ENCODE data around the gene WEE2.
"Not testable (repeated sequence)": the region's sequence is repeated elsewhere in the genome, so short reads cannot be mapped to it uniquely, and the experiment has no call there.

Gene WEE2

DNA sequence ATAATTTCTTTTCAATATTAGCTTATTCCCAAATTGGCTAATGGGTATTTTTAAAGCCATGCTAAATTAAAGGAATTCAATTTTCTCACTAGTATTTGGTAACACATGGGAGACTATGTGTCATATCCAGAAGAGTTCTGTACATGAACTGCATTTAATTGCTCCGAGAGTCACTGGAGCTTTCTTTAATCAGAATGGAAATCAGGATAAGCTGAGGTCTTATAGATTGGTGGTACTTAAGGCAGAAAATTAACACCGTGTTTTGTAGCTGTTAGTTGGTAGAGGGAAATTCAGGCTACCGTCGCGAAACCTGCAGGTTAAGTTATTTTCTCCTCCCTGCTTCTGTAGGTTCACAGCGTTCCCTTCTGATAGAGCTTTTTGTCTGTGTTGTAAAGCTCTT is at the start of gene WEE2:
Gene WEE2, plus strand, starts transcription at position 3 of the 400 bp plus-strand sequence. CDS start 406 bp downstream, outside the sequence.
- DNase-seq (ENCODE audit: low spot score) = no peak

DNA sequence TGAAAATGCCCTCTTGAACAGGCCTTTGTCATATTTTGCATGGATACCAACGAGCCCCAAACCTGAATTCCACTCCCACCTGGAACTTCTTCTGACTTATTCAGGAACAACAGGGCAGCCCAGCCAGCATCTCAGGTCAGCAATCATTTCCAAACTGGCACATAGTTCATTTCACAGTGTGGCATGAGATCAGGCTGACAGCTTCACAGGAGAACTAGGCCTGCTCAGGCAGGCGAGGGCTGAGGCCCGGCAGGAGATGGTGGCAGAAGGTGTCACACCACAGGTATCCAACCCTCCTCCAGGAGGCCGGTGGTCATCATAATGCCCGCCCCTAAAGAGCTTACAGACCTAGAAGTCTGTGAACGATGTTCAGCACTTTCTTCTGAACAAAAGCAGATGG is 48.7 kb upstream of the WEE2 start:
- peak; percentile 86 for DNase-seq (ENCODE audit: low spot score)

DNA sequence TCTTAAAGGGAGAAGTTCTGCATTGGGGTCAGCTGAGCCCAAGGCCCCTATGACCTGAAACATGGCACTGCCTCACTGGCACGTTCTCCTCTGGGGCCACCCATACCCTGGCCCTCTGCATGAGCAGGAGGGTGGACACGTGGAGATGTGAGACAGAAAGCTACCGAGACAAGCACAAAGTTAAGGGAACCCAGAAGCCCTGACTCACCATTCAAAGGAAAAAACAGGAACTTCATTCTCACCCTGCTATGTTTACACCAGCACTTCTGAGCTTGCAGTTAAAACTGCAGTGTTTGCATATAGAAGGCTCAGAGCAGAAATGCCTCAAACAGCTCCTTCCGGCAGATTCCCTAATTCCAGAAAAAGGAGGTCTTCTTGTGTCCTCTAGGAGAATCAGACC is 47.9 kb upstream of the WEE2 start:
- no peak for DNase-seq (ENCODE audit: low spot score)

DNA sequence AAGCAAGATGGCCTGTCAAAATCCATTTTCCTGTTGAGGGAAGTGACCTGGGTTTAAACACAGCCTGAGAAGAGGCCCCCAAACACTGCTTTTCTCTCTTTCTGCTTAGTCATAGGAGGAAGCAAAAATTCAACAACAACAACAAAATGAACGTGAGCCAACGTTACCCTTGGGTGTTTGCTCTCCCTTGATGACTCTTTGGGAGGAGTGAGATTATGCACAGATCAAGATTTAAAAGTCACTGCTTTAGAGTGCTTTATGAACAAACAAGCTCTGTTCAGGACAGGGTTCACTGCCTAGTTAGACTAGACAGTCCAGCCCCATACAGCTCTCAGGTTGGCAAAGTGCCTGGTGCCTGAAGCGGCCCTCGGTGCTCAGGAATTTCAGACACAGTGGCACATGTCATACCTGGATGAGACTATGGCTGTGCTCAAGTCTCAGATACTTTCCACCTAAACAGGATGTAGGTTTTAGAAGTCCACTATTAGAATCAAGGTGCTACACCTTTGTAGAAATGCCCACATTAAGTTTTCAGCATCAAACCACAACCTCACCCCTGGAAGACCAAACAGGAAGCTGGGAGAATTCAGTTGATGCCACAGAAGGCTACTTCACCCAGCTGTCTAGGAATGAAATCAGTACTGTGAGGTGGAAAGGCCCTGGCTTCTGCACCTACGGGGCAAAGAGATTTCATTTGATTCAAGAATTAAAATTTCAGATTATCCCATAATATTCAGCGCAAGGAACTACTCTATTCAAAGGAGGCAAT is 44.9 kb upstream of the WEE2 start:
- DNase-seq (ENCODE audit: low spot score) = no peak

DNA sequence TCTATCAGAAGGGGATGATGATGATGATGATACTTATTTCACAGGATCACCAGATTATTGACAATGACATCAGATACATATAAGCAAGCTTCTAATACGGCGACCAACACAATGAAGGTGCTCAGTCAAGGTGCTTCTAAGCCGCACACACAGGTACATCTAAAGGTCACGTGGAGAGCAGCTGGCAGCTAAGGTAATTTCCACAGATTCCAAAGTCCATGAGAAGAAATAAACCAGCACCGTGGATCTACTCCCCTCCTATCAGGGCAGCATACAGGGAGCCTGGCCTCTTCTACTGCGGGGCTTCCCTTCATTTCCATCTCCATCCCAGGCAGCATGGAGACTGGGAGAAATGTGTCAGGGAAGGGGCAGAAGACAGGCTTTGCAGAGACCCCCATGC is 43.7 kb upstream of the WEE2 start:
- DNase-seq (ENCODE audit: low spot score) = no peak

DNA sequence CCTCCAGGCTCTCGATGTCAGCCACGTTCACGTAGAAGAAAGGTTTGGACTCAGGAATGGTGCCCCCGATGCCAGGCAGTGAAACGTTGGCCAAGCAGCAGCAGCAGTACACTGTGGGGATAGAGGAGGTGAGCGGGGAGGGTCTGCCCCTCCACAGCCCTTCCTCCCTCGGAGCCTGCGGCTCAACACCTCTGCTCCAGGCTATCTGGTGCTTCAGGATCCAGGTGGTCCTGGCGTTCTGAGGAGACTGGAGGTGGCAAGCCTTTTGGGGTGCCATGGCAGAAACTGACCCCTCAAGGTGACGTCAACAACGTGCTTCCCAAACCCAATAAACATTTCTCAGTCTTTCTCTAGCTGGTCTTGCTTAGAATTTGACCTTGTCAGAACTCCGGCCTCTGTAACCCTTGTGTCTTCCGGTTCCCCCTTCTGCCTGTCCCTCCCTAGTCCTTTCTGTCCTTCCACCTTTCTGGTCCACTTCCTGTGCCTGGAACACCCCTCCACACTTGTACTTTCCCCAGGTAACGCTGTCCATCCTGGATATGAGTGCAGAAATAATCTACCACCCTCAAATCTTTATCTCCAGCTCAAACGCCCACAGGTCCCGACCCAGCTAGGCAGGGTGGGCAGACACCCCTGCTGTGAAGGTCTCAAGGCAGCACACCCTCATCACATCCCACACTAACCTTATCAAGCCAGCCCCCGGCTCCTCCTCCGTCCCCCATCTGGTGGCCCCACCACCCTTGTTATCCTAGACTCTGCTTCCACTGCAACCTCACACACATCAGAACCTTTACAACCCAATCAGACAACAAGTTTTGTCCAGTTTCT is 42.7 kb upstream of the WEE2 start:
- no peak for DNase-seq (ENCODE audit: low spot score)

DNA sequence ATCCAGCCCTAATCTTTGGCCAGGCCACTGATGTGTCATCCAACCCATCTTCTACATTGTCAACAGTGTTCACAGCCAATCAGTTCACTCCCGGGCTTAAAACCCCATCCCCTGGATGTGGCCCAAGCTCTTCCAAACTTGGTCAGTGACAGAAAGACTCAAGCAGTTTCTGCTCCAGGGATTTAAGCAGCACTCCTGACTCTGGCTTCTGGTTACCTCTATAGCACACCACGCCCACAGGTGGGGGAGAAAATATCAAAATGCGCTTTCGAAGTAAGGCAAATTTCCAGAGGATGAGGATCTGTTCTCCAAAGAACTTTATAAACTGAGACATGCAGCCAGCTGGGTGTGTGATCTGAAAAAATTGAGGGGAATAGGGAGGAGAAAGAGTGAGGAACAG is 42.1 kb upstream of the WEE2 start:
- DNase-seq (ENCODE audit: low spot score) = no peak

DNA sequence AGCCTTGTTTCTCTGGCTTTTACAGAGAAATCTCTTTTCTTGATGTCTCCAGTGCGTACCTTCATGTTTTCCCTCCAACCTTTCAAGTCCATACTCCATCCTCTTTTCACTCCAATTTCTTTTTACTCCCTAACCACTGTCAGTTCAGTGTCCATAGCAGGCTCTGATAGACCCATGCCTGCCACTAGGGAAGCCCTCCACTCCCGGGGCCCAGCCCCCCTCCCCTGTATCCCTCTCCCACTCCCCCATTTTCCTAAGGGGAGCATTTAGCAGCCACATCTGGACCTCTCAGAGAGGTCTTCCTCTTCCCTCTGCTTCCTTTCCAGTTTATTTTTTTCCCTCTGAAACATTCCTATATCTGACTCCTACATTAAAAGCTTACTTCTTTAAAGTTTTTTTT is 39.3 kb upstream of the WEE2 start:
- DNase-seq (ENCODE audit: low spot score) = no peak

DNA sequence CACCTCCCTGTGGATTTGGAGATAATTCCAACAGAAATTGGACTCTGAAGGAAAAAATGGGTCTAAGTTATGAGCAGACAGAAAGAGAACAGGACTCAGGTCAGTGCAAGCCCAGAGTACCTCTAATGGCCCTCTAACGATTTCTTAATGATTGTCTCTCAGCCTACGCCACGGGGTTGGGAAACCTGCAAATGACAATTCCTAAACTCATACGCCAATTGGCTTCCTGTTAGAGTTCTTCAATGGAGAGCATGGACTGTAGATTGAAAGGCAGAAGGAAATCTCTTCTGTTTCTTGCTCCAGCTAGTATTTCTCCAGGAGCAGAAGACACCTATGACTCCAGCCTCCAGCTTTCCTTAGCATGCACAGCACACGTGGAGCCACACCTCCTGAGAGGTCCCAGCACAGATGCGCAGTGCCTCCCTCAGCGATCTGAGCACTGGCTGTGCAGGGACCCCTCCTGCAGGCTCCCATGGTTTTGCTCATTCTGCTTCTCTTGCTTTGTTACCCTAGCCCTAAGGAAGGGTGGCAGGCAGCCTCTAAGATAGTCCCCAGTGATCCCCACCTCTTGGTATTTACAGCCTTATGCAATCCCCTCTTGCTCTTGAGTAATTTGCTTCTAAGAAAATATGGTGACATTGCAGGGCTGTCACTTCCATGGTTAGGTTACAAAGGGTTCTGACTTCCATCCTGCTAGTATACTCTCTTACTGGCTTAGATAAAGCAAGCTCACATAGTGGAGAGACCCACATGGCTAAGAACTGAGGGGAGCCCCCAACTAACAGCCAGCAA is 36.3 kb upstream of the WEE2 start:
- DNase-seq (ENCODE audit: low spot score) = no peak

DNA sequence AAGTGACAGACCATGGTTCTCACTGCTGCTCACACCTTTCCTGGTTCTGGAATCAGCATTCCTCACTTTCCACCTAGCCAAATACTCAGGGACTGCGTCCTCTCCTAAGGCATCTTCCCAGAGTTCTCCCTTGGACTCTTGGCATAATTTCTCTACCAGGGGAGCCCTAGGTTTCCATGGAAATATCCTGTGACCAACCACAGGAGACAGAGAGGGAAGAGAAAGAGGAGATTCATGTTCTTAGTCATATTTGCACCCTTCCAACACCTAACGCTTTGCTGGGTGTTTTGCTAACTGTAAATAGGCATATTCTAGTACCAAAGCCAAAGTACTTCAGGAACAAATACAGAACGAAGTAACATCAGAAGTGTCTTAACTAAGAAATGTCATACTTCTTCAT is 34.8 kb upstream of the WEE2 start:
- DNase-seq (ENCODE audit: low spot score) = no peak

DNA sequence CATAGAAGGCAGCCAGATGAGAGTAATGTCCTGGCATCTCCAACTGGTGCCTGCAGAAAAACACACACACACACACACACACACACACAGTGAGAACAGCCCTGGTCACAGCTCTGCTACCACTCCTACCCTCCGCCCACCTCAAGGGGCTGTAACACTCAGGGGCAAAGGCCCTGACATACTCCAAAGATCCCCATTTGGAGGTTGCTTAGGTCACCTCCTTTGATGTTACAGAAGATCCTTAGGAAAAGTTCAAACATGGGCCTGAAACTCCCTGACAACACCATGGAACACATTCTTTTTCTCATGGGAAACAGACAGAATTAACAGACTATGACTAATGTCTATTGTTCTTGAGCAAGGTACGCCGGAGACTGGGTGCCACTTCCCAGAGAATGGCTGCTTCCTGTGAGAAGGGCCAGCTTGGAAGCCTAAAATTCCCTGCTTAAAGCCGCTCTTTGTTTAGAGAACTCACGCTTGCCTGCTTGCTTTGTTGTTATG is 33.9 kb upstream of the WEE2 start:
- DNase-seq (ENCODE audit: low spot score) = no peak

DNA sequence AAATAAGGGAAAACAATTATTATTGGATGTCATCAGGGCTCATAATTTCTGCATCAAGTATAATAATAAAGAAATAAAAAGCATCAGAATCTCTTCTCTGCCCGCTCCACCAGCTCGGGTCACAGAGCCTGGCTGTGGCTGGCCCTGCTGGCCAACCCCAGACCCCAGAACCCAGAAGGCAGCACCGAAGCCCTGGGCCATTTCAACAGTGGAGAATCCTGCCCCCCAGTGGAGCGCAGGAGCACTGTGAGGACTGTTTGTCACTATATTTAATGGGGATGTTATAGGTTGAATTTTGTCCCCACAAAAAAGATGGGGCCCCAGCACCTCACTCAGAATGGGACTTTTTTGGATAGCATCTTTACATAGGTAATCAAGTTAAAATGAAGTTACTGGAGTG is 33.5 kb upstream of the WEE2 start:
- DNase-seq (ENCODE audit: low spot score) = no peak

DNA sequence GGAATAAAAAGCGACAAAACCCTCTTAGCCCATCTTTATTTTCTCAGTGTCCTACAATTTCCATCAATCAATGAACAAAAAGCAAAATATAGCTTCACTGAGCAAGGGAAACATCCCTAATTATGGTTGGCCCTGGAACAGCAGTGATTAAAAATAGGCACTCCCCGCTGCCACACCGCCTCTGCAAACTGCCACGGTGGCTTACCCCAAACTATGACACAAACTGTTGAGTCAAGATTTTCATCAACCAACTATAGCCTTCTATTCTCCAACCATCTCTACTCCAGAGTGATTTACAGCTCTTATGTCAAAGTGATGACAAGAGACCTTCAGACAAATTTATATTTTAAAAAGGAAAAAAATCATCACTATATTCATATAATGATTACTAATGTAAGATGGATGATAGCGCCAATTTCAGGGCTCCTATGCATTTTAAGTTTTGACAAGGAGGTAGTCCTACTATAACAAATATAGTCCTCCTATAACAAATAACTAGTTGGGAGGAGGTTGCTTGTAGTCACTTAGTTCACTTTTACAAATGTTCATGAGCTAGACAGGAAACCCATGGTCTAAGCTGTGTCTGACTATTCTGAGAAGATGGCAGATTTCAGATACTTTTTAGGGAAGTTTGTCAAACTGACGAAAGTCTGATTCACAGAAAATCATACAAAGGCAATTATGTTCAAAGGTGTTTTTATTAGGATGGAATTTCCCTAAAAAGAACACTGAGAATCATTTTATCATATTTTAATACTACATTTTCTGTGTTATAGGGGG is 32.5 kb upstream of the WEE2 start:
- no peak for DNase-seq (ENCODE audit: low spot score)

DNA sequence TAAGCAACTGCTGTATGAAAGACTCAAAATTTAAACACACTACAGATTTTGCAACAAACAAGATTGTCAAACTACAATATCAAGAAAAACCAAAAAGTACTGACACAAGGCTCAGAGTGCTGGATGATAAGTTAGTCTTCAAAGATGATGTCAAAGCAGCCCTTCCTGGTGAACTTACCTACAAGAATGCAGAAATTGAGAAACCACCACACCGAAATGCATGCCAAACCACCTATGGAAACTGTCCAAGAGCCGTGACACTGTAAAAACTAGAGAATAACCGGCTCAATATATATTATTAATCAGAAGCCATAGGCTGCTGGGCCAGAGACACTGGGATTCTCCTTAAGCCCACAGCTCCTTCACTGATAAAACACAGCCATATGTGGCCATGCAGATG is 31.5 kb upstream of the WEE2 start:
- no peak for DNase-seq (ENCODE audit: low spot score)

DNA sequence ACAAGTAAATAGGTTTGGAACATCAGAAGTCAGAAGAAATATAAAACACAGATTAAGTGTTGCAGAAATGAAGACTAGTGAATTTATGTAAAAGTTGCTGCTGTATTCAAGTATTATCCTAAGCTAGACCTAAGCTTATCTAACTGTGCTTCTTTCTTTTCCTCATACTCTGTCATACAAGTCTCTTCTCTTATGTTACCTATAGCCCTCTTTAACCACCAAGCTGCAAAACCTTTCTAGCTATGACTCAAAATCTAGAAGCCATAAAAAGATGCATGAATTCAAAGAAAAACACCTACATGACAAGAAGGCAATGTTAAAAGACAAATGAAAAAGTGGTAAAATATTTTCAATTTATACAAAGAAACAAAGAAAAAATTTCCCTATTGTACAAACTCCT is 29.1 kb upstream of the WEE2 start:
- no peak for DNase-seq (ENCODE audit: low spot score)

DNA sequence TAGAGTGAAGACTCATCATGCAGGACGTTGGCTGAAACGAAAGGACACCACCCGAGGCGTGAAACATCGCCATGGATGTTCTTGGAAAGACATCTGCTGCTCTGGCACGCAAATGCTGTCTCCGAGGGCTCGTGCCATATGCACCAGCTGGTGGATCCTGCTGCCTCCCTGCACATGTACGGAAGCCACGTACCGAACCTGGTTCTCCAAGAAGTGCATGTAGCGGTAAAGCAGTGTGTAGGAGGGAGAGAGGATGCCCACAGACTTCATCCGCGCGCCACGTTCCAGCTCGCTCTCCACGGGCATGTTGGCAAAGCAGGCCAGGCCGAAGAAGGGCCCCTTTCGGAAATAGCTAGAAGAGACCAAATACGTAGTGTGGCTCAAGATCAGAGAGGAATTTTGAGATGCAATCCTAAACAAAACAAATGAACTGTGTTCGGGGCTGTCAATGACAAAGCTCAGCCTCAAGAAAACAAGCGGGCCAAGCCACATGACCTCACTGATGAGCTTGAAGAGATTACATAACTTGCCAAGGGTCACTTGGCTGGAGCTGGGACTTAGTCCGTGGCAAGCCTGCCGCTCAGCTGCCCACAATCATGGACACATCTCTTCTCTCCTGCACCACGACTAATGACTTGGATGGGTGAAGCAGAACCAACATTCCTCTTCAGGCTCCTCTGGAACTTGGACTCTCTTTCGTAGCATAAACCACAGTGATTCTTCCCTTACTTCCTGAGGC is 22.7 kb upstream of the WEE2 start:
- peak; percentile 96 for DNase-seq (ENCODE audit: low spot score)

DNA sequence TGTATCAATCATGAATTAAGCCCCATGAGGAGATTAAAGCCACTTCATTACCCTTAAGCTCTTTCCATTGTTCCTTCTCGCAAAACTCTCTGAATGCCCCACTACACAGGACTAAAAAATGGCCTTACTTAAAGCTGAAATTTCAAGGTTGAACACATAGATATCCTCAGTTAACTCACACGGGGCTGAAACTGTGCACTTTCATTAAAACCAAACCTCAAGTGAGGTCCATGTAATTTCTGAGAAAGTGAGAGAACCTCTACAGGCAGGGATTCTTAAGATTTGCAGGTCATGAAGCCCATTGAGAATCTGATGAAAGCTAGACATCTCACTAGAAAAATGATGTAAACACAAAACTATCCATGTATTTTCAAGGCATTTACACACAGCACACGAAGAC is 22.1 kb upstream of the WEE2 start:
- no peak for DNase-seq (ENCODE audit: low spot score)

DNA sequence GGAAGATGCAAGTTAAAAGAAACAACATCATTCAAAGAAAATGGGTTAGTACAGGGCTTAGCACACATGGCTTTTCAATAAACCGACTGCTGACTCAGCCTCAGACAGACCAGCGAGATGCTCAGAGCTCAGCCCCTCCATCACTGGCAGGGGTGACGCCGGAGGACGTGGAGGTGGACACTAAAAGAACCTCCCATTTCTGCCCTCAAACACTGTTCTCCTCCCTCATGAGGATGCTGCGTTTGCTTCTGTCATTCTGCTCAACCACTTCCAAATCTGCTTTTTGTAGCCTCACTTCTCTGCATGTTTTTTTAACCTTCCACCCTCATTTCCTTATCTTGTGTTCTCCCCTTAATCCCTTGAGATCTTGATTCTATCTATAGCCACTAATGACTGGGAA is 21.5 kb upstream of the WEE2 start:
- DNase-seq (ENCODE audit: low spot score) = no peak

DNA sequence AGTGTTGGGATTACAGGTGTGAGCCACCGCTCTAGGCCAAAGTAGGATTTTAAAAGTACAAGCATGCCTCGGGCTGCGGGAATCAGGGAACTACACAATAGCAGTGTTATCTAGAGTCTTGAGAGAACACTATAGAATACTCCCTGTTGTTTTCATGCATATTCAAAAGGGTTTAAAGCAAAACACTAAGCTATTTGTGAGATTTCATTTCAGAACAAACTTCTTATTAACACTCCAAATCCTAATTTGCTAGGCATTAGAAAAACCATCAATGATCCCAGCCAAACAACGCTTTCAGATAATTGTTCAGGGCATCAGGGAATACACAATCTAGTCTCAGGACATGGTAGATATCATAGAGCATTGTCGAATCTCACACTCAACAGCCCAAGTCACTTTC is 20.1 kb upstream of the WEE2 start:
- DNase-seq (ENCODE audit: low spot score) = no peak

DNA sequence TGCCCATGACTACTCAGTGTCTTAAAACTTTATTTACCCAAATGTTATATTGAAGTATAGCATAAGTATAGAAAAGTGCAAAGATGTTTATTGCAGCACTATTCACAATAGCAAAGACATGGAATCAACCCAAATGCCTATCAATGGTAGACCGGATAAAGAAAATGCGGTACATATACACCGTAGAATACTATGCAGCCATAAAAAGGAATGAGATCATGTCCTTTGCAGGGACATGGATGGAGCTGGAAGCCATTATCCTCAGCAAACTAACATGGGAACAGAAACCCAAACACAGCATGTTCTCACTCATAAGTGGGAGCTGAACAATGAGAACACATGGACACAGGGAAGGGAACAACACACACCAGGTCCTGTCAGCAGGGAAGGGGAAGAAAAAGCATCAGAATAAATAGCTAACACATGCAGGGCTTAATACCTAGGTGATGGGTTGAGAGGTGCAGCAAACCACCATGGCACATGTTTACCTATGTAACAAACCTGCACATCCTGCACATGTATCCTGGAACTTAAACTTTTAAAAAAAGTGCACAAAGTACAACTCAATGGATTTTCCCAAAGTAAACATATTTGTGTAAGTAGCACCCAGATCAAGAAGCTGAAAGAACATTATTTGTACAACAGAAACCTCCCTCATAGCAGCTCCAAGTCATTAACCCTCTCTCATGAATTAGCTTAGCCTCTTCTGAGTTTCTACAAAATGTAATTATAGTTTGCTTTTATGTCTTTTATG is 18.9 kb upstream of the WEE2 start:
- not testable (repeated sequence) for DNase-seq (ENCODE audit: low spot score)

Measured in cerebellar cortex (tissue), 1 donor.